IPS-18c (cell line): ENCODE measurements around the gene NCKAP5.

Experiments
- H3K4me3 ChIP-seq: 2 replicates; pipeline ENCODE4 v1.7.0; 2013; ENCODE audit warnings: low read depth, mild to moderate bottlenecking, low read length, moderate library complexity; ENCODE audit not compliant: insufficient read depth
- H3K9me3 ChIP-seq: one replicate; pipeline ENCODE4 v1.6.1; 2013; ENCODE audit warnings: mild to moderate bottlenecking, low read length, moderate library complexity; ENCODE audit not compliant: control insufficient read depth, insufficient read depth

Gene NCKAP5

DNA sequence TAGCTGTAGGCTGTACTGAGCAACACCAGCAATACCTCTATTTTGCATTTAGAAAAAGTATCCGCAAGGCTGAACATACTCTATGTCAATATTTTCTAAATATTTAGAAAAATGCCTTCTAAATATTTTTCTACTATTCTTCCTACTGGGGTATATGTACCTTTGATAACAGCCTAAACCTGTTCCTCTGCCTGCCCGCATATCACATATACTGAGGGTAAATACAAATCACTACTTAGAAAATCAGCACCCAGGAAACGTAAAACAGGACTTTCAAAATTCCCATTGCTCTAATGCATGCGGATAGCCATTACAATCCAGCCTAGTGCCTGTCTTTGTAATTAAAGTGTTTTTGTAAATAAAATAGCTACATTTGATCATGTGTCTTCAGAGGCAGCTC lies 56.1 kb downstream of the NCKAP5 start:
- Histone ChIP-seq H3K4me3 (no peak overlapping the region), H3K9me3 (no peaks in the 10 kb centered on the region)

DNA sequence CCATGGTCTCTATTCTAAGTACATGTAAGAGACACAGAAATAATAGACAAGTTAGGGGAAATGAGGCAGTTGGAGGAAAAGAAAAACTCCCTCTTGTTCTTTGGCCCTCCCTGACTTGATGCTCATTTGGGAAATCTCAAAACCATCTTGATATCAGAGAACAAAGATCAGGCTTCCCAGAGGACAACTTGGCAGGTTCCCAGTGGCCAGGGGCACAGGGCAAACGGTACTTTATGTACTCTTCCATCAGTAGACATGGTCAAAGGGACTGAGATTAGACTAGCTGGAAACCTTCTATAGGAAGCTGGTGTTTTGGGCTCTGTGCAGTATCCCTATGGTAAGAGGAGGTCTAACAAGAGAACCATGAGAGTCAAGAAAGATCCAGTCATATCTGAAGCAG lies 56.6 kb downstream of the NCKAP5 start:
- H3K9me3 ChIP-seq = no peaks in the 10 kb centered on the region
- H3K4me3 ChIP-seq = no peak overlapping the region

GRCh38 chr2:133509777-133510176 lies 58.5 kb downstream of the NCKAP5 start:
- H3K4me3 ChIP-seq = no peak overlapping the region
- H3K9me3 ChIP-seq = no peaks in the 10 kb centered on the region

GRCh38 chr2:133508546-133509165 lies 59.6 kb downstream of the NCKAP5 start:
- Histone ChIP-seq H3K4me3 (no peak overlapping the region), H3K9me3 (no peaks in the 10 kb centered on the region)

GRCh38 chr2:133506996-133507395 lies 61.3 kb downstream of the NCKAP5 start:
- no peak overlapping the region for H3K4me3 ChIP-seq
- no peaks in the 10 kb centered on the region for H3K9me3 ChIP-seq

GRCh38 chr2:133504566-133505505 lies 63.4 kb downstream of the NCKAP5 start:
- no peak overlapping the region for H3K4me3 ChIP-seq
- H3K9me3 ChIP-seq = no peaks in the 10 kb centered on the region

DNA sequence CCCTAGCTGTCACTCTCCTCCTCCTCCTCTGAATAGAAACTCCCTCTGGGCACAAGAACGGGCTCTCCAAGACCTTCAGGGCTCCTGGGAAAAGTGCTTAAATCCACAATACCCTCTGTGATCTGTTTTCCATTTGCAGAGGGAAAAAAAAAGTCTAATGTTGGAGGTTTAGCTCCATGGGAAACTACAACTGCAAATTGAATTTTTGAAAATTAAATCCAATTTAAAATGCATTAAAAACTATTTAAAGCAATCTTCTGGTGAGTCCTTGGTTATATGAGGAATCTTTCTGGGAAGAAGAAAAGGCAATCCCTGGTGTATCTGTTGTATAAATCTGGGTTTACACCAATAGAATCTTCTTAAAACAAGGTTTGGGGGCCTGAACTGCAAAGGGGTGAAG lies 64.3 kb downstream of the NCKAP5 start:
- Histone ChIP-seq H3K4me3 (no peak overlapping the region), H3K9me3 (no peaks in the 10 kb centered on the region)

DNA sequence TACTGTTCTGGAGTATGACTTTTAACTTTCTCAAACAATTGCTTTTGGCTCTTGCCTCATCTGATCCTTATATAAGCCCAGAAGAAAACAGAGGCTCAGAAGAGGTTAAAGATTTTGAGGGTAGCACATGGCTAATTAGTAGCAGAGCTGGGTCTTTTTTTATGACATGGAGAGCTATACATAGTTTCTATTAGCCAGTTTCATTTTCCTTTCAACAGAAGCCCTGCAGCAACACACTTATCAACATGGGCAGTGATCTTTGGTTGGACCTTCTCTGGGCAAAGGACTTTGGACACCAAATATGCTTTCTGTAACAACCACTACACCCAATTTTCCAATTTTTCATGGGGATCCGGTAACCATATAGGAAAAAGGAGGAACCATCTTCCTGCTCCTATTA lies 64.9 kb downstream of the NCKAP5 start:
- no peaks in the 10 kb centered on the region for H3K9me3 ChIP-seq
- no peak overlapping the region for H3K4me3 ChIP-seq

DNA sequence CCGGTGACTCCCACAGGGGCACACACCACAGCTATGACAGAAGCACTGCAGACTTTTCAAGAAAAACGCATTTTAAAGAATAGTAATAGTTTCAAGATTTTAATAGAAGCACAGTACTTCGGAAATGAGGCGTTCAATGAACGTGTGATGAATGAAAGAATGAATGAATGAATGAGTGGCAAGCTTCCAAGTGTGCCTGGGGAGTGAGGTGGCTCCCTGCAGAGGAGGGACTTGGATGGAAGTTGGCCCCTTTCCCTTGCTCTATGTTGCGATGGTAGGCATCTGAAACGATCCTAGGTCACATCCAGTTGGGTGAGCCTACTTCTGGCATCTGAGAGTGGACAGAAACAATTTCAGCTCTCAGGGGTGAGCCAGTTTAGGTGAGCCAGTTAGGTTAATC lies 65.6 kb downstream of the NCKAP5 start:
- H3K9me3 ChIP-seq = no peaks in the 10 kb centered on the region

GRCh38 chr2:133500917-133501316 lies 67.3 kb downstream of the NCKAP5 start:
- no peak overlapping the region for H3K4me3 ChIP-seq
- H3K9me3 ChIP-seq = no peaks in the 10 kb centered on the region

More for the DNA sequence above, 65.6 kb downstream of the NCKAP5 start:
- H3K4me3 ChIP-seq = no peak overlapping the region

GRCh38 chr2:133498662-133499585 lies 69.3 kb downstream of the NCKAP5 start:
- Histone ChIP-seq H3K4me3 (no peak overlapping the region), H3K9me3 (no peaks in the 10 kb centered on the region)

- Histone ChIP-seq H3K4me3 (no peak overlapping the region), H3K9me3 (no peaks in the 10 kb centered on the region)
Measured at GRCh38 chr2:133497951-133498565, 70.2 kb downstream of the NCKAP5 start.

GRCh38 chr2:133497270-133497893 lies 70.9 kb downstream of the NCKAP5 start:
- H3K4me3 ChIP-seq = no peak overlapping the region
- no peaks in the 10 kb centered on the region for H3K9me3 ChIP-seq

GRCh38 chr2:133496501-133497269 lies 71.6 kb downstream of the NCKAP5 start:
- no peaks in the 10 kb centered on the region for H3K9me3 ChIP-seq
- H3K4me3 ChIP-seq = no peak overlapping the region

GRCh38 chr2:133495226-133495625 lies 73.0 kb downstream of the NCKAP5 start:
- Histone ChIP-seq H3K4me3 (no peak overlapping the region), H3K9me3 (no peaks in the 10 kb centered on the region)

DNA sequence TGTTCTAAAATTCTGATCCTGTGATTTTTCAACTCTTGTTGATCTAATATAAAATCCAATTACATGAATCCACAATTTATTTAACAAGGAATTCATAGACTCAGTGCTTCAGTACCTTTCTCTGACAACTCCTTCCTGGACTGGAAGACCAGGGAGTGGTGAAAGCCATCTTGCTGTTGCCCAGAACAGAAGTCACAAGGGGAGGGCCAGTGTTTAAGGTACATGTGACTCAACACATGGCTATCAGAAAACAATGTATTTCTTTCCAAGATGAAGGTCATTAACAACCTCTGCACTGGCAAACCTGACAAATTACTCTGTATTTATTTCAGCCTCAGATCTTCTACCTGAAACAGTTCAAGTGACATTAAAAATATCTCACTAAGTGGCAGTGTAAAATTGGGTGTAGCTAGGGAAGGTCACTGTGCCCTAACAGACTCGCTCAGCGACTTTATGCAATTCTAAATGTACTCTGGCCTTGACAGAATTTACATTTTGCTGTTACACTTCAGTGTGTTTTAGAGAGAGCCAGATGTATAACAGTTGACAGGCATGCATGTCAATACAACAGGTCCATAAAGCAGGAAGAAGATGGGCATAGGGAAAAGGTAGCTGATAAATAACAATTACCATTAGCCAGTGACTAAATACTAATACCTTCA lies 75.4 kb downstream of the NCKAP5 start:
- no peaks in the 10 kb centered on the region for H3K9me3 ChIP-seq
- no peak overlapping the region for H3K4me3 ChIP-seq
